GM21786 (cell line): Measurements from ENCODE around the gene SETD5.

Source experiments
- ATAC-seq: cut with Tn5 transposase; IDR thresholded peaks from one replicate; pipeline ENCODE4 v1.9.1; 2021; ENCODE audit not compliant: unreplicated experiment

The SETD5 gene

DNA sequence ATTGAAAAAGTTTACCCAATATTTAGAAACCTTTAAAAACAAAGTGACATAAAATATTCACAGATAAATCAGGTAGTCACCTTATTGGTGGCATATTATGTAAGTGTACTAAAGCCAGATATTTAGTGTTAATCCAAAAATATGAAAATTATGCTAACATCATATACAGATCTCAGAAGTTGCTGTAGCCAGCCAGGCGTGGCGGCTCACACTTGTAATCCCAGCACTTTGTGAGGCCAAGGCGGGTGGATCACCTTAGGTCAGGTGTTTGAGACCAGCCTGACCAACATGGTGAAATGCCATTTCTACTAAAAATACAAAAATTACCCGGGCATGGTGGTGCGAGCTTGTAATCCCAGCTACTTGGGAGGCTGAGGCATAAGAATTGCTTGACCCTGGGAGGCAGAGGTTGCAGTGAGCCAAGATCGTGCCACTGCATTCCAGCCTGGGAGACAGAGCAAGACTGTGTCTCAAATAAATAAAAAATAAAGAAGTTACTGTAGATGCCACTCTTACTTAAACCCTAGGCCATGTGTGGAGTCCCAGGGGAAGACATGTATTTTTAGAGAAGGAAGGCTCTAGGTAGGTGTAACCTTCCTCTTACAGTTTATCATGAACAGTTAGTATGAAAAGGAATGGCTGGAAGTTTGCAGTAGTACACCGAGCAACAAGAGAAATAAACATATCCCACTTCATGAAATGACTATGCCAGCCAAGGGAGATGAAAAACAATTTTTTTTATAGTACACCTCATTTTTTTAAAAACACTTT lies 9.6 kb downstream of the SETD5 start:
- ATAC-seq = no peak

DNA sequence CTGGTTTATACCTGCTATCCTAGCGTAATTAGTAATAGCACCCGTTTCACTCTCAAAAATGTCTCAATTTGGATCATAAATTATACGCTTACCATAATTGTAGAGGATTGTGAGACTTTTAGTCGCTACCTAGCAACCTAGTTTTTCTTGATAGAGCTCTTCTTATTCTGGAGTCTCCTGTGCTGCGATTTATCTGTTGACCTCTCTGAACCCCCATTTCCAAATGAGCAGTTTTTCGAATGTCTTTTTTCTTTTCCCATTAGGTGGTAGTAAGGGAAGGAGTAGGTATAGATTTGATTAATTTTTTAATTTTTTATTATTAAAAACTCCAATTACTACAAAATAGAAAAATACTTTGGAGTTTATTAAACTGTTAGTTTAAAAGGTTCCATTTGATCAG lies 10.6 kb downstream of the SETD5 start:
- ATAC-seq = no peak

- no peak for ATAC-seq
These were observed 11.1 kb downstream of the SETD5 start for GRCh38 chr3:9408546-9408945.

- ATAC-seq = peak; percentile 45
These were observed 12.8 kb downstream of the SETD5 start for GRCh38 chr3:9409981-9410854.

- no peak for ATAC-seq
These were observed 13.9 kb downstream of the SETD5 start for GRCh38 chr3:9411302-9411701.

DNA sequence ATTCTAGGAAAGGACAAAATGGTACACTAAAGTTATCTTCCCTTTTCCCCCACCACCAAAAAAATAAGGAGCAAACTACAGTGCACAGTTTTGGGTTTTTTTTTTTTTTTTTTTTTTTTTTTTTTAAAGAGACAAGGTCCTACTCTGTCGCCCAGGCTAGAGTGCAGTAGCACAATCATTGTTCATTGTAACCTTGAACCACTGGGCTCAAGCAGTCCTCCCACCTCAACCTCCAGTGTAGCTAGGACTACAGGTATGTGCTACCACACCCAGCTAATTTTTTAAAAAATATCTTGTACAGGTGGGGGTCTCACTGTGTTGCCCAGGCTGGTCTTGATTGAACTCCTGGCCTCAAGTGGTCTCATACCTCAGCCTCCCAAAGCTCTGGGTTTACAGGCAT lies 14.9 kb downstream of the SETD5 start:
- no peak for ATAC-seq

DNA sequence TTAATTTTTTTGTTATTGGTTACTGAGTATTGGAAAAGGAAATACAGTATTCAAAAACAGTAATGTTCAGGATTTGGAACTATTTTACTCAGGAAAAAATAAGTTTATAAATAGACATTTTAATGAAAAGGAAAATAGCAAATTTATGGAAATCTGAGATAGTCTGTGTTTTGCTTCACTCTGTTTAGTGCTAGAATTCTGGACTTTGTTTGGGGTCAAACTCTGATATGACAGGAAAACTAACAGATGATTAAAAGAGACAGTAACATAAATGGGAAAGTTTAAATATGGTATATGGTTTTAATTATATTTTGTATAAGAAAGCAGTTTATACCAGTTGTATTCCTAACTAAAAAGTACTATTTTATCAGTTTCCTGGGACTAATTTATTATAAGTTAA lies 17.4 kb downstream of the SETD5 start:
- ATAC-seq = no peak

DNA sequence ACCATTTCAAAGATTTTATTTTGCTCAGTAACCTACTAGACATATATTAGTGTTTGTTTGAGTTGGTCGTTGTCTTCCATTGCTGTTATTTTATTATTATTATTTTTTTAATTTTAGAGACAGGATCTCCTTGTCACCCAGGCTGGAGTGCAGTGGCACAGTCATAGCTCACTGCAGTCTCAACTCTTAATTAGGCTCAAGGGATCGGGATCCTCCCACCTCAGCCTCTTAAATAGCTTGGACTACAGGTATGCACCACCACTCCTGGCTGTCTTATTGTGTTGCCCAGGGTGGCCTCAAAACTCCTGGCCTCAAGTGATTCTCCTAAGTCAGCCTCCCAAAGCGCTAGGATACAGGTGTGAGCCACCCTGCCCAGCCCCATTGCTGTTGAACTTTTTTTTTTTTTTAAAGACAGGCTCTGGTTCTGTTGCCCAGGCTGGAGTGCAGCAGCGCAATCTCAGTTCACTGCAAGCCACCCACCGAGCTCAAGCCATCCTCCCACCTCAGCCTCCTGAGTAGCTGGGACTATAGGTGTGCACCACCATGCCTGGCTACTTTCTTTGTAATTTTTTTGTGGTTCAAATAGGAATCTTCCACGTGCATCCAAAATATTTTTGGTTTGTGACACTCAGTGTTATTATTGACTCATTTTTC lies 18.2 kb downstream of the SETD5 start:
- no peak for ATAC-seq

DNA sequence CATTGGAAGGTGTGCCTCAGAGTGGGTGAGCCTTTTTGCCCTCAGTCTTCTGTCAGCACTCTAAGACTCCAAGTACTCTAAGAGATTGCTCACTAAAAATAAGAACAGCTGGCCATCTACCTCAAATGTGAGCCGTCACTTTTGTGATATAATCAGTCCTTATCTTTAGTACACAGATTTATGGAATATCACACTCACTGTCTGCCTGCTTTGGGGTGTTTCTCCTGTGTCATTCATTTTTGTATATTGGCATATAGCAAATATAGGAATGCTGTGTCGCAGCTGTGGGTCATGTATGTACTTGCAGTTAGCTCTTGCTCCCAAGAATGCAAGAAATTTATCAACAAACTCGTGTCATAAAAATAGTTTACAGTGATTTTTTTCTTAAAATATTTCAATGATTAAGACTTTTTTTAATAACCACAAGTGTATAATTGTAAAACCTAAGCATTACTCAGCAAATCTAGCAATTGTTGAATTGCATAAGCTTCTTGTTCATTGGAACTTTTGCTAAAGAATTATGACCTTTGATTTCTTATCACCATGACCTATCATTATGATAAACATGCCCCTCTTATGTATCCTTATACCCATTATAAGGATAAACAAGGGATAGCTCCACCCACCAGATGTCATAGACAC lies 18.8 kb downstream of the SETD5 start:
- ATAC-seq = no peak

DNA sequence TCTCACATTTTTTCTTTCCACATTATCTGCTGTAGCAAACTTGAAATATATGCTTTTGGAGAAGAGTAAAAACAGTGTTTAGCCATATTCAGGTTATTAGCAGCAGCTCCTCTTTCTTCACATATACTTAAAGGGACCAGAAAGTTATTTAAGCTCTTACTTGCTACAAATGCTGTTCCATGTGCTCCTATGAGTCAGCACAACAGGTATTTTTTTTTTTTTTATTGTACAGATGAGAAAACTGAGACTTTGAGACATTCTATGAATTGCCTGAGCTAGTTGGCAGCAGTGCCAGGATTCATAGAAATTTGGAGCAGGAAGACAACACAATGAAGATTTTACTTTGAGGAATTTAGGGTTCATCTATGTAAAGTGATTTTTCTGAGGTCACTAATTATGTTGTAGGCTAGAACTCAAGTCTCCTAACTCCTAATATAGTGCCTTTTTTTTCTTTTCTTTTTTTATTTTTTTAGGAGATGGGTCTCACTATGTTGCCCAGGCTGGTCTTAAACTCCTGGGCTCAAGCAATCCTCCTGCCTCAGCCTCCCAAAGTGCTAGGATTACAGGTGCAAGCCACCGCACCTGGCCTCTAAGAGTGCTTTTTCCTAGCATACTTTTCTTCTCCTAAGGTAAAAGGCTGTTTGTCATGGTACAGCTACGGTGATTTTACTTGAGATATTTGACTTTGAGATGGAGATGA lies 23.6 kb downstream of the SETD5 start:
- no peak for ATAC-seq

- no peak for ATAC-seq
These were observed 25.5 kb downstream of the SETD5 start for GRCh38 chr3:9422712-9423424.

GRCh38 chr3:9428411-9428810 lies 31.0 kb downstream of the SETD5 start:
- ATAC-seq = no peak

DNA sequence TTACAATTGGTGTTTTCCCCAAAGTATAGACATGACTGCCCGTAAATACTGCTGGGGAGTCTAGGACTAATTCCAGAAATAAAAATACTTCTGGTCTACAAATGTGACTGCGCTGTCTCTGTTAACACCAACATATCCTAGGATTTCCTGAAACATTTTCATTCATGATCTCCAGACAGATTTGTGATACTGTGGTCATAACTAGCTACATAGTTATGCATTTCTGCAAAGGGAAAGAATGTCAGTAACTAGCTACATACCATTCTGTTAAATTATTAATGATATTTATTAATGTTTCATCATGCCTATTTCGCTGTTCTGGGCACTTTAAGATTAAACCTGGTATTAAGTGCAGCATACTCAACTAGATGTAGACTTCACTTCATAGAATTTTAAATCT lies 33.3 kb downstream of the SETD5 start:
- no peak for ATAC-seq

- ATAC-seq = no peak
These were observed 36.5 kb downstream of the SETD5 start for GRCh38 chr3:9433627-9434521.

DNA sequence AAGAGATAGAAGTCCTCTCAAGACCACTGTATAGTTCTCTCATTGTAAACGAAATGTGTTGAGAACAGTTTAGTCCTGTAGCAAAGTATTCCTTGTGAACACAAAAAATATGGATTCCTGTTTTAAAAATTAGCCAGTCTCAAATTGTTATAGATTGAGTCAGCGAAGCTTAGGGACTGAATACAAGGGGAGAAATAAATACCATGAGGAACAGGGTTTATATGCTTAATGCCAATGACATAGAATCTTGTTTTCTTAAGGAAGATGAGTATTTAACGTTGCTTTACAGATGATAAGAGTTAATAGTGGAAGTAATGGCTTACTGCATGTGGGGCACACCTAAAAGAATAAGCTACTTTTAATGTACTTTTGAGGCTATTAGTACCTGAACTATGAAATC lies 37.9 kb downstream of the SETD5 start:
- no peak for ATAC-seq

GRCh38 chr3:9439331-9439730 lies 41.9 kb downstream of the SETD5 start:
- no peak for ATAC-seq

- no peak for ATAC-seq
These were observed 44.2 kb downstream of the SETD5 start for GRCh38 chr3:9441501-9442221.

DNA sequence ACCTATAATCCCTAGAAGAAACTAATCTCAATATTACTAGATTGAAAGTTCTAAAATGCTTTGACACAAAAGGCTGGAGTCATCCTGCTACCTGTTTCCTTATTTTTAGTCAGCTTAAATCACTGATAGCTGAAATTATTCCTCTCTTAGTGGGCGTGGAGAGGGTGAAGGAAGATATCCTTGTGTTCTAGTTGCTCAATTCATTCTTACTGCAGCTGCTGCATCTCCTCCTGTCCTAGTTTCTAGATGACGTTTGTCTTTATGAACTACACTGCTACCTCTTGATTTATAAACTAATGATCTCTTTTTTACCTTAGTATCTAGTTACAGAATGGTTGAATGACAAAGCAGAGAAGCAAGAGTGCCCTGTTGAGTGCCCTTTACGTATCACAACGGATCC lies 50.7 kb downstream of the SETD5 start:
- no peak for ATAC-seq
